OCI-LY7 (cell line): ENCODE results near the gene CRB2. TPM values are rescaled to one million over a fixed set of nuclear protein-coding genes. Genes with fewer than 3 reads are reported as not detected.

Experiments
- BruUV-seq: library from RNA; stranded (reverse); fragments of 400-500 nt; replicated peaks from 2 replicates; lab custom pipeline; 2021; lab: Mats Ljungman, UMichigan
- CTCF ChIA-PET: fragments of 300-600 bp; sonication (Branson Sonifier 250); formaldehyde crosslinking; loops from one replicate; lab custom pipeline; 2022; ENCODE audit warnings: antibody characterized with exemption; ENCODE audit not compliant: unreplicated experiment; lab: Charles Lee
- POLR2A ChIA-PET: fragments of 300-600 bp; sonication (Branson Sonifier 250); formaldehyde crosslinking; loops from one replicate; lab custom pipeline; 2022; ENCODE audit warnings: antibody characterized with exemption; lab: Charles Lee
- DNase-seq: peaks from one replicate; pipeline ENCODE4 v3.0.0-alpha.2; 2015; ENCODE audit warnings: low spot score
- H2AFZ ChIP-seq: fragments of 200-600 bp; sonication (generic), shearing (Covaris generic); 2 replicates; pipeline ENCODE4 v1.6.1; 2014; ENCODE audit warnings: mild to moderate bottlenecking, antibody characterized with exemption, low read length, moderate library complexity
- H3K27ac ChIP-seq: fragments of 200-600 bp; sonication (generic); 2 replicates; pipeline ENCODE4 v1.5.1; 2014; ENCODE audit warnings: mixed run types, low read depth, mild to moderate bottlenecking, moderate library complexity, low read length, inconsistent platforms; ENCODE audit not compliant: poor library complexity, severe bottlenecking
- H3K36me3 ChIP-seq: fragments of 200-600 bp; sonication (generic); 2 replicates; pipeline ENCODE4 v1.6.1; 2014; ENCODE audit warnings: mild to moderate bottlenecking, antibody characterized with exemption, low read length, moderate library complexity, mixed read lengths; ENCODE audit not compliant: insufficient read depth
- H3K4me1 ChIP-seq: fragments of 200-600 bp; sonication (generic); 2 replicates; pipeline ENCODE4 v1.5.1; 2014; ENCODE audit warnings: mild to moderate bottlenecking, low read length; ENCODE audit not compliant: insufficient read depth, poor library complexity, severe bottlenecking
- H3K4me2 ChIP-seq: fragments of 200-600 bp; sonication (generic); 2 replicates; pipeline ENCODE4 v1.6.1; 2014; ENCODE audit warnings: mild to moderate bottlenecking, low read length
- H3K4me3 ChIP-seq: fragments of 200-600 bp; sonication (generic); 2 replicates; pipeline ENCODE4 v1.5.1; 2014; ENCODE audit warnings: mild to moderate bottlenecking, low read depth, low read length; ENCODE audit not compliant: poor library complexity, severe bottlenecking
- H3K79me2 ChIP-seq: fragments of 200-600 bp; sonication (generic); 2 replicates; pipeline ENCODE4 v1.6.1; 2016; ENCODE audit warnings: low read depth, mild to moderate bottlenecking, low read length, moderate library complexity, mixed read lengths; ENCODE audit not compliant: insufficient read depth
- H3K9me2 ChIP-seq: fragments of 200-600 bp; sonication (generic); 2 replicates; pipeline ENCODE4 v1.6.1; 2016; ENCODE audit warnings: mild to moderate bottlenecking, low read length, mixed read lengths; ENCODE audit not compliant: insufficient read depth
- H3K9me3 ChIP-seq: fragments of 200-600 bp; sonication (generic); 2 replicates; pipeline ENCODE4 v1.6.1; 2014; ENCODE audit warnings: mild to moderate bottlenecking, mixed run types, low read length, mixed read lengths
- H4K20me1 ChIP-seq: fragments of 200-600 bp; sonication (generic); 2 replicates; pipeline ENCODE4 v1.6.1; 2014; ENCODE audit warnings: mild to moderate bottlenecking, antibody characterized with exemption, low read length, moderate library complexity, mixed read lengths; ENCODE audit not compliant: insufficient read depth
- EZH2phosphoT487 ChIP-seq: fragments of 200-600 bp; sonication (generic); IDR thresholded peaks from 2 replicates; pipeline ENCODE4 v1.6.1; 2018; ENCODE audit warnings: low read depth, borderline replicate concordance, mild to moderate bottlenecking, mixed run types, antibody characterized with exemption, low read length, moderate library complexity, mixed read lengths
- intact Hi-C: fragments of 100-400 bp; cut with micrococcal nuclease; formaldehyde crosslinking; loops from one replicate; pipeline ENCODE4 v1.10.0; 2022; ENCODE audit not compliant: unreplicated experiment
- total RNA-seq, 2 experiments: library from RNA; depleted of rRNA in 1 of 2; stranded (reverse); fragments of >200 nt in 1 of 2; shearing (Covaris generic) in 1 of 2; gene quantifications; 2 replicates each; pipeline ENCODE4 v1.2.3, GENCODE V29; 2014 to 2022
- TF ChIP-seq, protein P1 (sequence below): fragments of 200-600 bp; sonication (generic); conservative IDR thresholded peaks from 2 replicates; pipeline ENCODE4 v1.5.1; 2014; ENCODE audit warnings: mild to moderate bottlenecking, antibody characterized with exemption, low read length, moderate library complexity, mixed read lengths

The CRB2 gene
- total RNA-seq, 2 experiments from 2014 or later: 1.6 to 3.4 TPM

GRCh38 chr9:123336449-123336848 is 19.5 kb upstream of the CRB2 start:
- ChIA-PET POLR2A (interaction anchor here (0.7 to 1.6 kb wide), 4 partner anchors 9 to 244 kb away, joined by 3 to 6 read pairs (median 4); no protein-coding TSS in a partner anchor), CTCF (no interaction called here)
- Histone ChIP-seq H3K79me2 (no peaks in the 10 kb centered on the region), H3K36me3 (no peaks in the 10 kb centered on the region), H3K9me3 (no peaks in the 10 kb centered on the region), H3K4me2 (peak overlapping the region; percentile 45), H3K4me3 (no peak overlapping the region), H3K27ac (peak overlapping the region; percentile 22), H4K20me1 (no peaks in the 10 kb centered on the region), H3K4me1 (peaks cover 72% of the 10 kb centered on the region), H3K9me2 (no peaks in the 10 kb centered on the region), H2AFZ (peak overlapping the region; percentile 63; the same call in 1 of the 2 replicates)
- no peak for TF ChIP-seq EZH2phosphoT487
- TF ChIP-seq, protein P1, sequence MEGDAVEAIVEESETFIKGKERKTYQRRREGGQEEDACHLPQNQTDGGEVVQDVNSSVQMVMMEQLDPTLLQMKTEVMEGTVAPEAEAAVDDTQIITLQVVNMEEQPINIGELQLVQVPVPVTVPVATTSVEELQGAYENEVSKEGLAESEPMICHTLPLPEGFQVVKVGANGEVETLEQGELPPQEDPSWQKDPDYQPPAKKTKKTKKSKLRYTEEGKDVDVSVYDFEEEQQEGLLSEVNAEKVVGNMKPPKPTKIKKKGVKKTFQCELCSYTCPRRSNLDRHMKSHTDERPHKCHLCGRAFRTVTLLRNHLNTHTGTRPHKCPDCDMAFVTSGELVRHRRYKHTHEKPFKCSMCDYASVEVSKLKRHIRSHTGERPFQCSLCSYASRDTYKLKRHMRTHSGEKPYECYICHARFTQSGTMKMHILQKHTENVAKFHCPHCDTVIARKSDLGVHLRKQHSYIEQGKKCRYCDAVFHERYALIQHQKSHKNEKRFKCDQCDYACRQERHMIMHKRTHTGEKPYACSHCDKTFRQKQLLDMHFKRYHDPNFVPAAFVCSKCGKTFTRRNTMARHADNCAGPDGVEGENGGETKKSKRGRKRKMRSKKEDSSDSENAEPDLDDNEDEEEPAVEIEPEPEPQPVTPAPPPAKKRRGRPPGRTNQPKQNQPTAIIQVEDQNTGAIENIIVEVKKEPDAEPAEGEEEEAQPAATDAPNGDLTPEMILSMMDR: no peak
- no TSS peak for BruUV-seq
- DNase-seq: peak; percentile 23
- intact Hi-C loops: no loop called here

GRCh38 chr9:123336959-123337358 is 19.0 kb upstream of the CRB2 start:
- intact Hi-C loops: no loop called here
- Histone ChIP-seq H4K20me1 (no peaks in the 10 kb centered on the region), H3K9me2 (no peaks in the 10 kb centered on the region), H3K79me2 (no peaks in the 10 kb centered on the region), H3K4me1 (peaks cover 77% of the 10 kb centered on the region), H3K4me2 (peak overlapping the region; percentile 45), H3K27ac (no peak overlapping the region), H3K4me3 (no peak overlapping the region), H3K9me3 (no peaks in the 10 kb centered on the region), H2AFZ (peak overlapping the region; percentile 63; the same call in 1 of the 2 replicates), H3K36me3 (no peaks in the 10 kb centered on the region)
- CTCF ChIA-PET: no interaction called here
- POLR2A ChIA-PET: interaction anchor here (1.5 to 5.0 kb wide), 3 partner anchors 11 to 103 kb away, joined by 5 to 53 read pairs (median 6); no protein-coding TSS in a partner anchor
- BruUV-seq: no TSS peak
- TF ChIP-seq, protein P1: no peak
- TF ChIP-seq EZH2phosphoT487: no peak
- no peak for DNase-seq

DNA sequence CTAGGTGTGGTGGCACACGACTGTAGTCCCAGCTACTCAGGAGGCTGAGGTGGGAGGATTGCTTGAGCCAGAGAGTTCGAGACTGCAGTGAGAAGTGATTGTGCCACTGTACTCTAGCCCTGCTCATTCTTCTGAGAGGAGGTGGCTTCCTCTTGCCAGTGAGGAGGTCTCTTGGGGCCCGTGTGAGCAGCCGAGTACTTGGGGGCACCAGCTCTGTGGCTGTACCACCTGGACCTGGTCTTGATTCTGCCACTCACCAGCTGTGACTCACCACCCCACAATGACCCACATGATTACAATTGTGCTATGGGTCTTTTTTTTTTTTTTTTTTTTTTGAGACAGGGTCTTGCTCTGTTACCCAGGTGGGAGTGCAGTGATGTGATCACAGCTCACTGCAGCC is 18.0 kb upstream of the CRB2 start:
- no peak overlapping the region for H2AFZ ChIP-seq
- no peaks in the 10 kb centered on the region for H3K79me2 ChIP-seq
- ChIA-PET POLR2A (interaction anchor here (0.6 to 5.0 kb wide), 14 partner anchors 12 to 1185 kb away, joined by 3 to 53 read pairs (median 4); no protein-coding TSS in a partner anchor), CTCF (interaction anchor here (1.4 kb wide), 1 partner anchor 24 kb away, joined by 5 read pairs; no protein-coding TSS in a partner anchor)
- H3K9me2 ChIP-seq: no peaks in the 10 kb centered on the region
- intact Hi-C loops: loop anchor here (1.0 to 2.0 kb wide), 4 partner anchors 15 to 163 kb away; partner anchors contain the start of gene STRBP
- no peaks in the 10 kb centered on the region for H3K36me3 ChIP-seq
- TF ChIP-seq, protein P1: no peak
- DNase-seq: peak; percentile 90
- peaks cover 87% of the 10 kb centered on the region for H3K4me1 ChIP-seq
- peak overlapping the region; percentile 93 for H3K27ac ChIP-seq
- H3K4me2 ChIP-seq: peak overlapping the region; percentile 73
- H3K4me3 ChIP-seq: peak overlapping the region; percentile 59
- no TSS peak for BruUV-seq
- H3K9me3 ChIP-seq: no peaks in the 10 kb centered on the region
- no peaks in the 10 kb centered on the region for H4K20me1 ChIP-seq
